GM19035 (cell line): ENCODE measurements around the gene QTRT2.

Experiments
- ATAC-seq: cut with Tn5 transposase; IDR thresholded peaks from one replicate; pipeline ENCODE4 v1.9.1; 2021; ENCODE audit not compliant: unreplicated experiment

QTRT2 gene

GRCh38 chr3:114056130-114057010, at the start of gene QTRT2, which contains the start of gene CCDC191:
Gene QTRT2, plus strand, starts transcription at chr3:114056737. Its CDS starts 8,521 bp downstream, at chr3:114065258.
Gene CCDC191, minus strand, starts transcription at chr3:114056526. Its CDS starts 60 bp downstream, at chr3:114056466.
- ATAC-seq, result peak; percentile 98

GRCh38 chr3:114011059-114011797, 45.3 kb upstream of the QTRT2 start:
- no peak for ATAC-seq

- no peak for ATAC-seq
Measured at GRCh38 chr3:114014211-114014610, 42.3 kb upstream of the QTRT2 start.

GRCh38 chr3:114019486-114019885, 37.1 kb upstream of the QTRT2 start:
- ATAC-seq, result no peak

- ATAC-seq, result no peak
Measured at GRCh38 chr3:114020907-114021306, 35.6 kb upstream of the QTRT2 start.

- no peak for ATAC-seq
Measured at GRCh38 chr3:114022145-114022802, 34.3 kb upstream of the QTRT2 start.

- no peak for ATAC-seq
Measured at GRCh38 chr3:114025451-114025850, 31.1 kb upstream of the QTRT2 start.

- ATAC-seq, result no peak
Measured at GRCh38 chr3:114026331-114026730, 30.2 kb upstream of the QTRT2 start.

- no peak for ATAC-seq
Measured at GRCh38 chr3:114033721-114034120, 22.8 kb upstream of the QTRT2 start.

- no peak for ATAC-seq
Measured at GRCh38 chr3:114034211-114034610, 22.3 kb upstream of the QTRT2 start.

GRCh38 chr3:114034787-114035545, 21.6 kb upstream of the QTRT2 start:
- no peak for ATAC-seq

- ATAC-seq, result no peak
Measured at GRCh38 chr3:114035896-114036295, 20.6 kb upstream of the QTRT2 start.

- no peak for ATAC-seq
Measured at GRCh38 chr3:114043205-114043604, 13.3 kb upstream of the QTRT2 start.

GRCh38 chr3:114052216-114052615, 4.3 kb upstream of the QTRT2 start:
- no peak for ATAC-seq

GRCh38 chr3:114057011-114057347, 442 bp downstream of the QTRT2 start:
- peak; percentile 5 for ATAC-seq

- no peak for ATAC-seq
Measured at GRCh38 chr3:114058646-114059045, 2.1 kb downstream of the QTRT2 start.

- no peak for ATAC-seq
Measured at GRCh38 chr3:114060906-114061655, 4.5 kb downstream of the QTRT2 start.

GRCh38 chr3:114067804-114068203, 11.3 kb downstream of the QTRT2 start:
- ATAC-seq, result no peak

- ATAC-seq, result no peak
Measured at GRCh38 chr3:114068336-114068735, 11.8 kb downstream of the QTRT2 start.

GRCh38 chr3:114071786-114072185, 15.2 kb downstream of the QTRT2 start:
- no peak for ATAC-seq
